Stromal cell of bone marrow (primary cell): ENCODE results near the gene CCDC191.

ENCODE experiments used
- DNase-seq: peaks from one replicate; pipeline ENCODE4 v3.0.0-alpha.2; 2012; ENCODE audit warnings: low read depth

Gene CCDC191

DNA sequence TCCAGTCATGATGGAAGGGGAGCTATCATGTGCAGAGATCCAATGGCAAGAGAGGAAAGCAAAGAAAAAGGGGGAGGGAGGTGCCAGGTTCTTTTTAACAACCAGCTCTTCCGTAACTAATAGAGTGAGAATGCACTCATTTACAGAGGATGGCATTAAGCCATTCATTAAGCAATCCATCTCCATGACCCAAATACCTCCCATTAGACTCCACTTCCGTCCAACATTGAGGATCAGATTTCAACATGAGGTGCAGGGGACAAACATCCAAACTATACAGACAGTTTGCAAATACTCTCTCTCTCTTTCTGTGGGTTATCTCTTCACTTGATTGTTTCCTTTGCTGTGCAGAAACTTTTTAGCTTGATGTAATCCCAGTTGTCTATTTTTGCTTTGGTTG, 87.3 kb downstream of the CCDC191 start:
- DNase-seq: no peak

GRCh38 chr3:113966172-113966571, 90.2 kb downstream of the CCDC191 start:
- no peak for DNase-seq

- no peak for DNase-seq
These were observed 92.4 kb downstream of the CCDC191 start for GRCh38 chr3:113963879-113964278.

DNA sequence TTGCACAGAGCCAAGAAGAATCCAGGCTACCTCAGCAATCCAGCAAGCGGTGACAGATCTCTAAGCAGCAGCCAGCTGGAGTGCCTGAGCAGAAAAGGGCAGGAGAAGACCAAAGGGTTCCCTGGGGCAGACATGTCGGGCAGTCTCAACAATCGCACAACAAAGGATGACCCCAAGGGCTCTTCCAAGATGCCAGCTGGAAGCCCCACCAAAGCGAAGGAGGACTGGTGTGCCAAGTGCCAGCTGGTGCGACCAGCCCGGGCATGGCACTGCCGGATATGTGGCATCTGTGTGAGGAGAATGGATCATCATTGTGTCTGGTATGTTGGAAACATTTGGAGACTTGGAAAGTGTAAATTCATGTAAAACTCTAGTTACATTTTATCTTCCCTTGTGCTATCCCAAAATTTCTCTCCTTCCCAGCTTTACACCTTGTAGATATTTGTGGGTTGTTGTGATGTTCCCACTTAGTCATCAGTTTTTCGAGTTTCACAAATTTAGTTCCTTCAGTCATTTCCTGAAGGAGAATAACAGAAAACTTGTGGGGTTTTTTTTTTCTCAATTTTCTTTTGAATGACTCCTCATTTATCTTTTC, 102.1 kb downstream of the CCDC191 start:
- DNase-seq: no peak

DNA sequence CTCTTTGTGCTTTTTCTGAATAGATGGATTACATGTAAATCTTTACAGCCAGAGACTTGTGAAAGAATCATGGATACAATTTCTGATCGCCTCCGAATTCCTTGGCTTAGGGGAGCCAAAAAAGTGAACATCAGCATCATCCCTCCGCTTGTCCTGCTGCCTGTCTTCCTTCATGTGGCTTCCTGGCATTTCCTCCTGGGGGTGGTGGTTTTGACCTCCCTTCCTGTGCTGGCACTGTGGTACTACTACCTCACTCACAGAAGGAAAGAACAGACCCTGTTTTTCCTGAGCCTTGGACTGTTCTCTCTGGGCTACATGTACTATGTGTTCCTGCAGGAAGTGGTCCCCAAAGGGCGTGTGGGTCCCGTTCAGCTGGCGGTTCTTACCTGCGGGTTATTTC, 102.6 kb downstream of the CCDC191 start:
- no peak for DNase-seq

- peak; percentile 3 for DNase-seq
These were observed 103.4 kb downstream of the CCDC191 start for GRCh38 chr3:113952921-113953320.

GRCh38 chr3:113948015-113948917, 108.1 kb downstream of the CCDC191 start:
- DNase-seq: no peak

GRCh38 chr3:113947372-113948014, 108.8 kb downstream of the CCDC191 start, which contains the start of gene ZDHHC23:
Gene ZDHHC23, plus strand, starts transcription at chr3:113948013. Its CDS starts 790 bp downstream, at chr3:113948803.
- peak; percentile 18 for DNase-seq

DNA sequence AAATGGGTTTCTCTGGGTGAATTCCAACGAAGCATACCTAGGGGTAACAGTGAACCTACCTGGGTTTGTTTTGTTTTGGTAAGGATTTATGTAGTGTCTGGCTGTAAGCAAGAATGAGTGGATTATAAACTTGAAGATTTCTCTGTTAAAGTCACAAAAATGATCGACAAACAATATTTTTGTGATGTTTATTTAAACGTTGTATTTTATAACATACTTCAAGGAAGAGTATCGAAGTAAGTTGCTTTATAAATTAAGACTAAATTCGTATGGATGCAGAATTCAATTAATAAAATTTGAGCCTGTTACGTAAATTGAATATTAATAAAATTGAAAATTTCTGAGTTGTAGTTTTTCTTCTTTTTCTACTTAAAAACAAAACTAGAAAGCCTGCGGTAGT, 109.5 kb downstream of the CCDC191 start:
- no peak for DNase-seq

DNA sequence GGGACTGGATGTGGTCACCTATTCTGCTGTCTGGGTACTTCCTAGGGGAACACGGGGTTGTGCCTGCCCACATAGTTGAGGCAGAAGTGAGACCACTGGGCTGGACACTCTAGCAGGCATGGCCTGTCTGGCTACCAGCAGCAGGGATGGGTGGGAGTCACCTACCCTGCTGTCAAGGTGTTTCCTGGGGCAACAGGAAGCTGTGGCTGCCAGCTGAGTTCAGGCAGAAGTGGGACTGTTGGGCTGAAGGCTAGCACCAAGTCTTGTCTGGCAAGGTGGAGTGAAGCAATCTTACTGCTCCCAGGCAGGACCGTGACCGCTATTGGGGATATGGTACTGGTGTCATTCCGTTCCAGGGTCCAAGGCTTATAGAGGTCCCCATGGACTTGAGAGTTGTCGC, 128.8 kb downstream of the CCDC191 start:
- DNase-seq: no peak

DNA sequence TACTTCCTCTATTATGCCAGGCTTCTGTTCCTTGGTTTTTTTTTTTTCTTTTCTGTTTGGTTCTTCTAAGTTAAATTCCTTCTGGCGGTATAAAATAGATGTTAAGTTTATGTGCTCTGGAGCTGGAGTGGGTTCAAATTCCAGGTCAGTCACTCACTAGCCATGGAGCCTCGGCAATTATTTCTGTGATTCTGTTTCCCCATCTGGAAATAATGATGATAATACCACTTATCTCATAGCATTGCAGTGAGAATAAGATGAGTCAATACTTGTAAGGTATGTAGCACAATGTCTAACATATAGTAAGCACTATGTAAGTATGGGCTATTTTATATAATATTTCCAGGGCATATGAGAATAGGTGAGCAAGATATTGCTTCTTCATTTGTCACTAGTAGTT, 141.7 kb downstream of the CCDC191 start:
- no peak for DNase-seq
